ENCODE data around the gene SMIM8.

- TF ChIP-seq POLR2A (IDR thresholded peaks at IDR 0.05) (no peak), CTCF (IDR thresholded peaks at IDR 0.05) (no peak), EP300 (IDR thresholded peaks at IDR 0.05) (no peak)
Measured at GRCh38 chr6:87289571-87289970, 32.8 kb upstream of the SMIM8 start.
